Measurements from ENCODE around the gene TRH.
A peak's percentile ranks its signal among the peaks of the same experiment; 100 is the strongest.
"Not testable (repeated sequence)": the region's sequence is repeated elsewhere in the genome, so short reads cannot be mapped to it uniquely, and the experiment has no call there.

Gene TRH

DNA sequence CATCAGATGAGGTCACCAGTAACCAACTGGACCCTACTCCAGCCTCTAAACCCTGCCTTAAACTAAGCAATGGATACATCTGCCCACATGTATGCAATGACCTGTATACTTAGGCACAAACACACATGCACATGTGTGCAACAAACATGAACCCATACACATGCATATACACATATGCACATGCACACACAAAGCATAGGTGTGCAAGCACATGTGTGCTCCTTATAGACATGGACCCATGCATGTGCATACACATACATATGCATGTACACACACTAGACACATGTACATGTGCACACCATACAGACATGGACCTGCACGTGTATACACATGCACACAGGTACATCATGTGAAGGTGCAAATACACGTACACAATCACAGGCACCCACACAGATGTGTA is 8.6 kb upstream of the TRH start:
- DNase-seq (ENCODE audit: low spot score): no peak

DNA sequence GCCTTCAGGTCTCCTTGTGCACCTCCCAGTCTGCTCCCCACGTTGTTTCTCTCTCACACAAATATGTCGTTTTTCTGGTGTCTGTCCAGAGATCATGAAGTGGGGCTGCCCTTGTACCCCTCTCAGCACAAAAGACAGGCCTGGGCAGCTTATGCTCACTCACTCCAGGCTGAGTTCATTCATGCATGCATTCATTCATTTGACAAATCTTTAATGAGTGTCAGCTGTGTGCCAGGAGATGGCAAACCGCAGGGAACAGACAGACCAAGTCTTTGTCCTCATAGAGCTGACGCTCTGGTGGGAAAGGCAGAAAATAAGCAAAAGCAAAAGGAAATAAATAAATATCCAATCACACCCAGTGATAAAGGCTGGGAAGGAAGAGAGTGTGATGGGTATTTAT is 7.6 kb upstream of the TRH start:
- DNase-seq (ENCODE audit: low spot score): no peak

DNA sequence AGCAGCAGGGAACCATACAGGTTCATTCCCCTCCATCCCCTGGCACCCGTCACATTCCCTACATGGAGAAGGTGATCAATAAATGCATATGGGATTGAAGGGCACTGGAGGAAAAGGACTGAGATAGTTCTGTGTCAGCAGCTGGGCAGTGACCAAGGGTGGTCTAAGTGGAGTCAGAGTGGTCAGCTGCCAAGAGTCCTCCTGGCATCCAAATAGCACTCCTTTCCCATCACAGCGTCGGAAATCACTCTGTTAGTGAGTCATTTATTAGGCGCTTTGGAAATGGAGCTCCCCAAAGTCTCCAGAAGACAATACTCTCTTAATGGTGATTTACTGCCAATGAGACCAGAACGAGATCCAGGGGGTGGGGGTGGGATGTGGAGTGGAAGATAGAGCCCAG is 6.8 kb upstream of the TRH start:
- DNase-seq (ENCODE audit: low spot score): no peak

DNA sequence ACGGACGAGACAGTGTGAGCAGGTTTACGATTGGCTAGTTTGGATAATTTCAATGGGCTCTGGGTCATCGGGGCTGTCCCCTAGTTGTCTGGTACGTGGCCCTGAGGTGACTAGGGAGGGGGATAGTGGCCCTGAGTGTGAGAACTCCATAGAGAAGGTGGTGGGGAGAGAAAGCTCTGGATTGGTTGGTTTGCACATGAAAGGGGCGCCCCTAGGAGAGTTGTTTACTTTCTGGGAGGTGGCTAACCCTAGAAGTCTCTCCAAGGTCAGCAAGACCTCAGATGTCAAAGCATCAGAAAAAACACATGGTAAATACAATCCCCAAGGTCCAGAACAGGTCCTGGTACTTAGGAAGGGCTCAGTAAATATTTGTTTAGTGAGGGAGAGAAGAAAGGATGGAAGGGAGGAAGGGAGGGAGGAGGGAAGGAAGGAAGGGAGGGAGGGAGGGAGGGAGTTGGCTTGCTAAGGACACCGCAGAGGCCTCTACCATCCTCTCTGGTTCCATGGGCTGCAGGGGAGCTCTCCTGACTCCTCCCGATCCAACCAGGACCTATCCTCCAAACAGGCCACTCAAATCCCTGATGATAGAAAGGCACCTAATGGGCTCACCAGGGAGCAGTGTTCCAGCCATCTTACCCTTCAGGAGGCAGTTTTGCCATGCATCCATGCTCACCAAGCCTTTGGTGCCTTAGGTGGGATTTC is 3.0 kb upstream of the TRH start:
- no peak for DNase-seq (ENCODE audit: low spot score)

DNA sequence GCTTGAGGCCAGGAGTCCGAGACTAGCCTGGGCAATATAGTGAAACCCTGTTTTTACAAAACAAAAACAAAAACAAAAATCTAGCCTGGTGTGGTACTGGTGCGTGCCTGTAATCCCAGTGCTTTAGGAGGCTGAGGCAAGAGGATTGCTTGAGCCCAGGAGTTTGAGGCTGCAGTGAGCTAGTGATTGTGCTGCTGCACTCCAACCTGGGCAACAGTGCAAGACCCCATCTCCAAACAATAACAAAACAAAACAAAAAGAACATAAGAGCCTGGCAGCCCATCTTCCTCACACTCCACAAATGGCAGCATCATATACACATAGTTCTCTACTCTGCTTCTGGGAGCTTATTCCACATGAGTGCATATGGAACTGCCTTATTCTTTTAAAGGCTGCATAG is 2.2 kb upstream of the TRH start:
- no peak for DNase-seq (ENCODE audit: low spot score)

DNA sequence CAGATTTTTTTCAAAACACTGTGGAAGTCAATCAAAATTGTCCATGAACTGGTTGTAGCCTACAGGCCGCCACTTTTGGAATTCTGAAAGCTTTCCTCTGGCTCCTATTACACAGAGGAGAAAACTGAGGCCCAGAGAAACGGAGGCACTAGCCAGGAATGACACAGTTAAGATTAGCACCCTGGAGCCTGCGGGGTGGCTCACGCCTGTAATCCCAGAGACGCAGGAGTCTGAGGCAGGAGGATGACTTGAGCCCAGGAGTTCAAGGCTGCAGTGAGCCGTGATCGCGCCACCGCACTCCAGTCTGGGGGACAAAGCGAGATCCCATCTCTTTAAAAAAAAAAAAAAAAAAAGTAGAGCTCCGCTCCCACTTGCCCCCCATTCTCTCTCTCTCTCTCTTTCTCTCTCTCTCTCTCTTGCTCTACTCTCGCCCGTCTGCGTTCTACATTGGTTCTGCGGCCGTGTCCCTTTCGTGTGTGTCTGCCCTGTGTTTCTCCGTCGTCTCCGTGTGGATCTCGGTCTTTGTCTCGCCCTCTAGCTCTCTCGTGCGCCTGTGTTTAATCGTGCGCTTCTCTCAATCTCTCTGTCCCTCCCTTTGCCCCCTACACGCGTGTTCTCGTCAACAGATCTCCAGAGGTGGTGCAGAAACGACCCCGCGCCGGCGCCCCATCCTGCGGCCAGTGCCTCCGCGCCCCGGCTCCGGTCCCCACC is 512 bp upstream of the TRH start:
- DNase-seq (ENCODE audit: low spot score): no peak

DNA sequence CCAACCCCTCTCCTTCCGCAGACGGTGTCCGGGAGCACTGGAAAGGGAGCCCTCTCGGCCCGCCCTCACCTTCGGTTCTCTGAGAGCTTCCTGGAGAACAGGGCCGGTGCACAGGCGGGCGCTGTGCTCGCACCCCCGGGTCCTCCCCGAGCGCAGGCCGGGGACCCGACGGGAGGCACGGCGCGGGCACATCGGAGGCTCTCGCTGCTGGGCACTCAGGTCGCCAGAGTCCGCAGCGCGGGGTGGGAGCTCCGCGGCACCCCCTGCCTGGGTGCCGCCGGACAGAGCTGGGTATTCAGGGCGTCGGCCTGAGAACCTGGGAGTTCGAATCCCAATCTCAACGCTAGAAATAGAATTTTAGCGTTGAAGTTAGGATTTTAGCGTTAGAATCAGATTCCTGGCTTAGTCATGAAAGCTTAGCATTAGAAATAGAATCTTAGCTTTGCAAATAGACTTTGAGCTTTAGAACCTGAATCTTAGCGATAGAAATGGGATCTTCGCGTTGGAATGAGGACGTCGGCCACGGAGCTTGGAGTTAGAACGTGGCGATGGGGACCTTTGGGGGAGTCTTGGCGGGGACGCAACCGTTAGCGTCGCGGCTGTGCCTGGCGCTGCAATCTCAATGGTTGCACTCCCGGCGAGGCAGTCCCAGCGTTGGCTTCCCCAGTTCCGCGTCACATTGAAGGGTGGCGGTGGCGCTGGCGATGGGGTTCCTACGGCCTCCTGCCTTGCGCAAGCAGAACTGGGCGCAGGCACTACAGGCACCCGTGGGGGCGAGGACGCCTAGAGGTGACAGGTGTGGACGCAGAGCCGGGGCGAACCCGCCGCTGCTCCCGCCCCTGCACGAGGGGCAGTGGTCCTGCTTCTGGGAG is 549 bp downstream of the TRH start:
- DNase-seq (ENCODE audit: low spot score): no peak

DNA sequence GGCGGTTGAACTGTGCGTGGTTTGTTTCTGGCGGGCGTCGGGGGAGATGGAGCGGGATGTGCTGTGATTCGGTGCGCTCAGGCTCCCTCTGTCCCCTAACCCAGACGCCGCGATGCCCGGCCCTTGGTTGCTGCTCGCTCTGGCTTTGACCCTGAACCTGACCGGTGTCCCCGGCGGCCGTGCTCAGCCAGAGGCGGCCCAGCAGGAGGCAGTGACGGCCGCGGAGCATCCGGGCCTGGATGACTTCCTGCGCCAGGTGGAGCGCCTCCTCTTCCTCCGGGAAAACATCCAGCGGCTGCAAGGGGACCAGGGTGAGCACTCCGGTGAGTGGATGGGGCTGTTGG is 1.2 kb downstream of the TRH start:
- no peak for DNase-seq (ENCODE audit: low spot score)

DNA sequence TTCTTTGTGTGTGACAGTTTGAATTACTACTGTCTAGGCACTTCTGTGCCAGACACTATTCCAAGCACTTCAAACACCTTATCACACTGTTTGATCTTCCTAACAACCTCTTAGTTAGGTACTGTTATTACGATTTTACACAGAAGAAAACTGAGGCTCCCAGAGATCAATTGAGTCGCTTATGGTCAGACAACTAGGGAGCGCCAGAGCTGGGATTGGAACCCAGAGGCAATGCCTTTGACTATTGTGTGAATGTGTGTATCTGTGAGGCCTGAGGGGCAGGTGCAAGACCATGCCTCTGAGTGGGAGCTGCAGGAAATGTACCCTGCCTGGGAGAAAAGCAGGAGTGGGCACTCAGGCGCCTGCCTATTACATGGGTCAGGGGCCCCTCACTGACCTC is 1.8 kb downstream of the TRH start:
- DNase-seq (ENCODE audit: low spot score): no peak

DNA sequence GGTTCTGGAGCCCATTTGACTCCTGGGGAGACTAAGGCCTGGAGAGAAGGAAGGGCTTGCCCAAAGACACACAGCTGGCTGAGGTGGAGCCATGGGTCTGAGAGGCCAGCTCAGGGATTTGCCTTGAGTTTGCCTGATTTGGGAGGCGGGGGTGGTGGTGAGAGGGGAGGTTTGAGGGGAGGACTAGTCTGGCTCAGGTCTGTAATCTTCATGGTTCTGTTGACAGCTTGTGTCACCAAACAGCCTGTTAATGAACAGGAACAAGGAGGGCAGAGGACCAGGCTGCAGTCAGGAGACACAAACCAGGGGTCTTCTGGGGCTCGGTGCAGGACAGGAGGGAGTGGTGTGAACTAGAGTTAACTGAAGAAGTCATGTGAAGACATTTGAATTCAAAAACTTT is 3.6 kb downstream of the TRH start:
- no peak for DNase-seq (ENCODE audit: low spot score)

DNA sequence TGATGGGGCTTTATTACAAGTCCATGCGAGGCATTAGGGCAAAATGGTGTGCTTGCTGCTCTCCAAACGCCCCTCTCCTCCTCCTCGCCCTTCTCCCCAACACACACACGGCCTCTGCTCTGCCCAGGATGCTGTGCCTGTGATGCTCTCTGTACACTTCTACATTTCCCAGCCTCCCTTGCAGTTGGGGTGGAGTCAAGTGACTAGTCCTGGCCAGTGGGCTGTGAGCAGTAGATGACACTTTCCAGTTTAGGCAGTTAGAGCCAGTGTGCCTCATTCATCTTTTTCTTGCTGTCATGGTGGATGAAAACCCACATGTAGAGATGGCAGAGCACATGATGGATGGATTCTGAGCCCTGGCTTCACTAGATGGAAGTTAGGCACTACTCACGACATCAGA is 5.4 kb downstream of the TRH start:
- no peak for DNase-seq (ENCODE audit: low spot score)

DNA sequence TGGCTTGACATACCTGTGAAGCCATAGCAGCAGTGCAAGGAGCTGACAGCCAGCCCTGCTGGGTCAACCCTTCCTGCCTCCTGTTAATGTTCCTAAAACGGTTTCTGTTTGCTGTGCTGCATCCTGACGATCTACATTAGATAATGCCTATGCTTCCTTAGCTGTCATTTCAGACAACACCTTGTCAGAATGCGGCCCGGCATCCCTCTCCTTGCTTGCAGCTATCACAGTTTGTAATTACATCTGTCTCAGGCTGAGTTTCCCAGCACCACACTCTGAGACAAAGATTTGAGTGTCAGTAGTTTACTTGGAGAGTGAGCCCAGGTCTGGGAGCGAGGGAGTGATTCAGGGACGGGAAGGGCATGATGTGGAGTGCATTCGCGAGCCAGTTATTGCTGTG is 9.0 kb downstream of the TRH start:
- no peak for DNase-seq (ENCODE audit: low spot score)

DNA sequence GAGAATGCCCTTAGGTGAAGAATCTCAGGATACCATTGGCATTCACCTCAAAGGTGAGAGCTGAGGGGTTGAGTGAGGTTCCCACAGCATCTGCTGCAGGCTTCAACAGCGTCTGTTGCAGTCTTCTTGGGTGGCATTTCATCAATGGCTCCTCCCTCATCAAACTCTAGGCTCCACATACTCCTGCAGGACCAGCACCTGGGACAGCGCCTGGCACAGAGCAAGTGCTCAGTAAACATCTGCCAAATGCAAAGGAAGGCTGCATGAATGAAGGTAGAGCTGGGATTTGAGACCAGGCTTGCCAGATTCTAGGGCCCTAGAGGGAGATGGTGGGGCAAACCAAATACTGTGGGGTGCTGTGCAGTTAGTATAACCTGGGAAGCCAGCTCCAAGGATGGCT is 9.6 kb downstream of the TRH start:
- DNase-seq (ENCODE audit: low spot score): no peak

DNA sequence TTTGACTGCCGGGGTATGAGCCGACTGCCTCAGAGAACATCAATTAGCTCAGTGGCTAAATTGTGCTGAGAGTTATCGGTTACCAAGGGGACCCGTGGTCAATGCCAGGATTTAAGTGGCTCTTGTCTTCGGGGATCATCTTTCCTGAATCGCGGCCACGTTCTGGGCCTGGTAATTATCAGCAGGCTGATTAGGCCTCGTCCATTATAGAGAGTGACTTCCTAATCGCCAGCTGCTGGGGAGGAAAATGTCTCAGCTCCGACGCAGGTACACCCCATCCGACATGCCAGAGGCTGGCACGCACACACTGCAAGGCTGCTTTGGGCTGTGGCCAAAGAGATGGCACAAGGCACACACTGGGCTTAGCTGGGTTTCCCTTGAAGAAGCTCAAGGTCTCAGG is 10.6 kb downstream of the TRH start:
- no peak for DNase-seq (ENCODE audit: low spot score)

DNA sequence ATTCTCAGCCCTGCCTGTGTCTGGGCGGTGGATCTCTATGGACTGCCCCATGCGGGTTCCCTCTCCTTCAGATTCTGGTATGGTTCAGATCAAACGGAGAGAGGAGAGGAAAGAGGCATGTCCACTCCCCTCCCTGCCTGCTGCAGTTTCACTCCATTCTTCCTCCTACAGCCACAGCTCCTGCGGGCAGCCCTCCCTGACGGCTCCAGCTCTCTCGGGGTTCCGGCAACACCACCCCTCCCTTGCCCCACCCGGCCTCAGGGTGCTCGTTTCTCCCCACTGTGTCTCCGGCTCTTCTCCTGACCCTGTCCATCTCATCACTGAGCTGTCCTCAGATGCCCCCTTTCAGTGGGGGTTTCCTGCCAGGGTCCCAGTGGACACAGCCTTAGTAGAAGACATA is 13.9 kb downstream of the TRH start:
- no peak for DNase-seq (ENCODE audit: low spot score)

DNA sequence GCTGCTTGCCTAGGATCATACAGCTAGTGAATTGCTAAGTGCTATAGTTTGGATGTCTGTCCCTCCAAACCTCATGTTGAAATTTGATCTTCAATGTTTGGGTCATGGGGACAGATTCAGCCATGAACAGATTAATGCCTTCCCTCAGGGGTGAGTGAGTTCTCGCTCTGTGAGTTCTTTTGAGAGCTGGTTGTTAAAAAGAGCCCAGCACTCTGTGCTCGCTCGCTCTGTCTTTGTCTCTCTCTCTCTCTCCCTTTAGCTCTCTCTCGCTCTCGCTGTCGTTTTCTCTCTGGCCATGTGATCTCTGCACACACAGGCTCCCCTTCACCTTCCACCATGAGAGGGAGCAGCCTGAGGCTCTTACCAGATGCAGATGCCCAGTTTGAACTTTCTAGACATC is 14.9 kb downstream of the TRH start:
- no peak for DNase-seq (ENCODE audit: low spot score)

DNA sequence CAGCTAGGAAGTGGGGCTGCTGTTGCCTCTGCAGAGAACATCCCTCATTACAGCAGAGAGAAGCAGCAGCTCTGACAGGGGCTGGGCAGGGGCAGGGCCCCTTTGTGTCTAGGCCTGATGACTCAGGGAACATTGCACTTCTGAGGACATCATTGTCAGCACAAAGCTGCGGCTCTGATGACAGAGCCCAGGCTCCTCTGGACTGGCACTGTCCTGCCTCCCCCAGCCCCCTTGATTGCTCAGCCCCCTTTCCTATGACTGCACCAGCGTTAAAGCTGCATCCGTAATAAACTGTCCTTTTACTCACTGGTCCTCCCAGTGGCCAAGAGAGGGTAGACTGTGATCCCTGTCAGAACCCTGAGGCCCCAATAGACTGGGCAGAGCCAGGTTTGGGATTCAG is 18.3 kb downstream of the TRH start:
- DNase-seq (ENCODE audit: low spot score): no peak

DNA sequence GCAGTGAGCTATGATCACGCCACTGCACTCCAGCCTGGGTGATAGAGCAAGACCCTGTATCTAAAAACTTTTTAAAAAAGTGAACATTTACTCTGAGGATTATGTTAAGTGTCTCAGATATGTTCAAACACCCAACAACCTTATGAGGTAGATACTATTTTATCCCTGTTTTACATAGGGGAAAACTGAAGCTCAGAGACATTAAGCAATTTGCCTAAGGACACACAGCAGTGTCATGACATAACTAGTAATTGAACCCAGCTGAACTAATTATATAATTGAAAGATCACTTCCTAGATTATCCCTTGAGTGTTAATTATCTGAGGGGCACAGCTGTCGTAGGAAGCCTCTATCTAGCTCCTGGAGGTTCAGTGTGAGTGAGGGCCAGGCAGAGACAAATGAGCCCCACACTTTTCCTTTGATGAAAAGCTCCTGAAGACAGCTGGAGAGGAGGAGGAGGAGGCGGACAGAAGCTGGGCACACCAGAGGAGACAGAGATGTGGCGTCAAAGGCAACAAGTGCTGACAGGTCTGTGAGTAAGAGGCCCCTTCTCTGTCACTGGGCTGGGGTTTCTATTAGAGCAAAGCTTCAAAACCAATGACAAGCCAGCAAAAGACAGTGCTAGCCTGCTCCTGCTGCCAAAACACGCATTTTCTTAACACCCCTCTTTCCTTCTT is 20.5 kb downstream of the TRH start:
- DNase-seq (ENCODE audit: low spot score): no peak

DNA sequence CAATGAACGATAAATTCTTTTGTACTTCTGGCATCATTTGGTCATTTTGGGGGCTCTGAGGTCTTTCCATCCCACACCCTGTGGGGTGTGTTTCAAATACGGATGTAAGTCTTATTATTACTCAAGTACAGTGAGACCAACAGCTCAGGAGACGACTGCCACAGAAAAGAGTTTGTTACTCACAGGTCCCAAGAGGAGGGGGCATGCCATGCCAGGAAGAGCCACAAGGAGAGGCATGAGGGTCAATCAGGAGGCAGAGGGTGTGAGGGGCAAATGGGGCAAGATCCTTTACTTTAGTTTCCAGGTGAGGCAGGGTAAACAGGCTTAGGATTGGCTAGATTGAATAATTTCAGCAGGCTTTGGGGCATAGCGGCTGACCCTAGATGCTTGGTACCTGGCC is 21.6 kb downstream of the TRH start:
- DNase-seq (ENCODE audit: low spot score): no peak

DNA sequence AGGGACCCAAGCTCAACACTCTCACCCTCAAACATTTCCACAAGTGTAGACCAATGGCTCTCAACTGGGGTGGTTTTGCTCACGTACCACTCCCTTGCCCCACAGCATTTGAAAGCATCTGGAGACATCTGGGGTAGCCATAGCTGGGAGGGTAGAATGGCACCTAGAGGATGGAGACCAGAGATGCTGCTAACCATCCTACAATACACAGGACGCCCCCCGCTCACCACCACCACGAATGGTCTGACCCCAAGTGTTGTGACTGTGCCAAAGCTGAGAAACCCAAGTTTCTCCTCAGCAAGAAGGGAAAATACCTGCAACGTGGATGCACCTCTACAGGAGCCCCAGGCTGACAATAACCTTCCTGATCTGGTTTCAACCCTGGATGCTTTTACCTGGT is 24.7 kb downstream of the TRH start:
- not testable (repeated sequence) for DNase-seq (ENCODE audit: low spot score)

DNA sequence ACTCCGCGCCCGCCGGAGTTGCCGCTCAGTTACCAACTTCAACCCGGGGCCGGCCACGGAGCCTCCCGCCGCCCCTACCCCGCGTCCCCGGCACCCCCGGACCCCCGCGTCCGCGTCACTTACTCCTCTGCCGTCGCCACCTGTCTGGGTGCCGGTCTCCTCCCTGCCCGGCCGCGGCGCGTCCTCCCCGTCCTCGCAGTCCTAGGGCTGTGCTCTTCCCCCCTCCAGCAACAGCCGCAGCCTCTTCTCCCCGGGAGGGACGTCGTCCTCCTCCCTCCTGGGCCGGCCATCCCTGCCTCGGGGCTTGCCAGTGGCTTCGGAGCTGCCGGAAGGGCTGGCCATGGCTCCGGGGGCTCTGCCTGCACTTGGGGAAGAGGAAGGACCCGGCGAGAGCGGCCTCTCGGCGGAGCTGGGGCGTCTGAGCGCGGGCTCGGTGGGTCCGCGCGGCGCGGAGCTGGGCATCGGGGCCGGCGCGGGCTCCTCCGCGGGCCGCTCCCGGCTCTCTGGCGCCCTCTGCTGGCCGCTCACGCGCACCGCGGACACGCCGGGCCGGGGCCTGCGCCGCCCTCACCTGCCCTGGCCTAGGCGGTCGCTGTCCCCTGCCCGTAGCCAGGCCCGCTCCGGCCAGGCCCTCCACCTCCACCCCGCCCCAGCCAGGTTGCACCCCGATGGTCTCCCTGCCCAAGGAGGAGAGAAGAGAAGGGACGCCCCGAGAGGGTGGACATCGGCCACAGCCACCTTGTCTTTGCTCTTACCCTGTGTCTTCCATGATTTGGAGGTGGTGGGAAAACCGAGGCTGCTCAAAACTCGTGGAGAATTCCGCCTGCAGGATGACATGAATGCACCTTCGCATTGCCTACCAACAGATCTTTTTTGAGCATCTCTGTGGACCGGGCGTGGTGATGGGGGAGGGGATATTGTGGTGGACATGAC is 28.4 kb downstream of the TRH start:
- peak; percentile 14 for DNase-seq (ENCODE audit: low spot score)

DNA sequence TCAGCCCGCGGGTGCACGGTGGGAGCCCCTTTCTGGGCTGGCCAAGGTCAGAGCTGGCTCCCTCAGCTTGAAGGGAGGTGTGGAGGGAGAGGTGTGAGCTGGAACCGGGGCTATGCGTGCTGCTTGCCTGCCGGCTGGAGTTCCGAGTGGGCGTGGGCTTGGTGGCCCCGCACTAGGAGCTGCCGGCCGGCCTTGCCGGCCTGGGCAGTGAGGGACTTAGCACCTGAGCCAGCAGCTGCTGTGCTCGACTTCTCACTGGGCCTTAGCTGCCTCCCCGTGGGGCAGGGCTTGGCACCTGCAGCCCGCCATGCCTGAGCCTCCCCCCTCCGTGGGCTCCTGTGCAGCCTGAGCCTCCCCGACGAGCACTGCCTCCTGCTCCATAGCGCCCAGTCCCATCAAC is 36.0 kb downstream of the TRH start:
- no peak for DNase-seq (ENCODE audit: low spot score)
